Measurements from ENCODE around the gene WDR1.

WDR1 gene

DNA sequence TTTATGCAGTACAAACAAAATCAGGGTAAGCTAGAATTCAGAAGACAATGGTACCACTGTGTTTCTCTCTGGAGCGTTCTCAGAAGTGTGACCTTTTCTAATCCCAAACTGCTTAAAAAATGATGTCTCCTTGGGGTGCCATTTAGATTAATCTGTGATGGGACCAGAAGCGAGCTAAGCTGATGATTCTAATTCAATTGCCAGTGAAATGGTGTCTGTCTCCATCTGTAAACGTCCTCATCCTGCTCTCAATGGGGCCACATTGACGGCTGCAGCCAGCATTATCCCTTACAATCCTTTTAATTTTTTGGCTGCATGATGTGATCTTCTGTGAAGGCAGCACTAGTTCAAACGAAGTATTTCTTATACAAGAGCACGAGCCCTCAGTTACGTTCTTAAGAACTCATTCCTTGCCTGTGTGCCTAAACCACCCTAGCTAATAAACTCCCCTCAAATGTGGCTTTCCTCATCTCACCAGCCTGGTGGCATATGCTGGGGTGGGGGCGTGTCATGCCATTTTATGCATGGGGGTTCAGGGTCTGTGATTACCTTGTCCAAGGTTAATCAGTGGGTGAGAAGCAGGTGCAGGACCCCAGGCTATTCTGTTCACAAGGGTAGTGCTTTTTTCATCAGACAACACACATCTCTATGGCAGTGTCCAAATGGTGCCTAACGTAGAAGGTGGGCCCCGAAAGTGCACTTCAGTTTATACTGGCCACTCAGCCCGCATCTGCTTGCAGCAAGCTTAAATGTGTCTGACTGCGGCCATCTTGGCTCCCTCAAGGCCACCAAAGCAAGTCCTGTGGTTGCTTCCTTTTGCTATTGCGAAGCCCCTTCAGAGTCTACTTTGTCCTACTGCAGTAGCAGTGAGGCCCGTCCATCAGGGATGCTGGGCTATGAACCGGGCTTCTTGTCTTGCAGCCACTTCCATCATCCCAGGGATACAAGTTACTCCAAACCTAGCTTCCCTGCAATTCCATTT, 49.6 kb downstream of the WDR1 start:
- DNase-seq (ENCODE audit: low spot score), result no peak

- DNase-seq (ENCODE audit: low spot score), result no peak
Measured at GRCh38 chr4:10066206-10066605, 50.4 kb downstream of the WDR1 start.

- no peak for DNase-seq (ENCODE audit: low spot score)
Measured at GRCh38 chr4:10063544-10064300, 52.9 kb downstream of the WDR1 start.

- no peak for DNase-seq (ENCODE audit: low spot score)
Measured at GRCh38 chr4:10061650-10062415, 54.8 kb downstream of the WDR1 start.

- DNase-seq (ENCODE audit: low spot score), result no peak
Measured at GRCh38 chr4:10058371-10058770, 58.2 kb downstream of the WDR1 start.

DNA sequence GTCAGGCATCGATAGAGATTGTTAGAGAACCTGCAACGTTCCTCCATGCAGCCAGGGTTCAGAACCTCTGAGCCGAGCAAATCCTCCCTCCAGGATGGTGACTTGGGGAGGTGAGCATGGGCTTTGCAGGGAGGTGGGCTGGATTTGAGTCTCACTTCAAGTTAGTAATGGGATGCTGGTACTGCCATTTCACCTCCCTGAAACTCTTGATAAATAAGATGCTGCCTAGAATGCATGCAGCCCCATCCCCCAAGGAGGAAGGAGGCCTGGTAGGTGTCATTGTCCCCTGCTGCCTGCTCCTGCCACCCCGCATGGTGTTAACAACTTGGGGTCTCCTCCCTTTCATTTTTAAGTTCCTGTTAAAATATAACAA, 59.6 kb downstream of the WDR1 start:
- no peak for DNase-seq (ENCODE audit: low spot score)

- DNase-seq (ENCODE audit: low spot score), result no peak
Measured at GRCh38 chr4:10056334-10057022, 60.1 kb downstream of the WDR1 start.

GRCh38 chr4:10055871-10056270, 60.7 kb downstream of the WDR1 start:
- no peak for DNase-seq (ENCODE audit: low spot score)

DNA sequence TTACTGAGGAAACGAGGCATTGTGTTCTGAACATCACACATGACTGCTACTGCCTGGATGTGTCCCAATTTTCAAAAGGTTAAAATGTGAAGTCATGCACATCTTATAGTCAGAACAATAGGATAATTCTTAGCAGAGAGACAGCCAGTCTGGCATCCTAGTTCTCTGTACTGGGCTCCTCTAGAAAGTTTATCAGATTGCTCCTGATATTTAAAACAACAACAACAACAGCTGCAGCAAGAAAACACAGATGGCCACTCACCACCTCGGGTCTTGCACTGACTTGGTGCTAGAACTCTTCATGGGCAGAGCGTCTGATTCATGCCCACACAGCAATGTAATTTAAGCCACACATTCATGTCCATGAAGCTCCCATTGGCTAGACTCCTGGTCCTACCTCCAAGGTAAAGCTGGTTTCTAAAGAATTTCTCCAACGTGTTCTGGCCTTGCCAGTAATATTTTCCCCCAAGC, 62.0 kb downstream of the WDR1 start:
- no peak for DNase-seq (ENCODE audit: low spot score)

- DNase-seq (ENCODE audit: low spot score), result no peak
Measured at GRCh38 chr4:10053635-10054453, 62.8 kb downstream of the WDR1 start.

GRCh38 chr4:10051517-10052135, 65.0 kb downstream of the WDR1 start:
- no peak for DNase-seq (ENCODE audit: low spot score)

DNA sequence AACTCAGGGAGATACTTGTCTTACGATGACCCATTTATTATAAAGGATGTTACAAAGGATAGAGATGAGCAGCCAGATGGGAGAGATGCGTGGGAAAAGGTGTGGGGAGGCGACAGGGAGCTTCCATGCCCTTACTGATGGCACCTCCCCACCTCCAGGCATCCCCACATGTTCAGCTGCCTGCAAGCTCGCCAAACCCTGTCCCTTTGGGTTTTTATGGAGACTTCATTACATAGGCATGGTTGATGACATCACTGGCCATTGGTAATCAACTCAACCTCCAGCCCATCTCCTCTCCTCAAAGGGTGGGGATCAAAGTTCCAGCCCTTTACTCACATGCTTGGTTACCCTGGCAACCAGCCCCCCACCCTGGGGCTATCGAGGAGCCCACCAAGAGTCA, 65.9 kb downstream of the WDR1 start:
- no peak for DNase-seq (ENCODE audit: low spot score)

DNA sequence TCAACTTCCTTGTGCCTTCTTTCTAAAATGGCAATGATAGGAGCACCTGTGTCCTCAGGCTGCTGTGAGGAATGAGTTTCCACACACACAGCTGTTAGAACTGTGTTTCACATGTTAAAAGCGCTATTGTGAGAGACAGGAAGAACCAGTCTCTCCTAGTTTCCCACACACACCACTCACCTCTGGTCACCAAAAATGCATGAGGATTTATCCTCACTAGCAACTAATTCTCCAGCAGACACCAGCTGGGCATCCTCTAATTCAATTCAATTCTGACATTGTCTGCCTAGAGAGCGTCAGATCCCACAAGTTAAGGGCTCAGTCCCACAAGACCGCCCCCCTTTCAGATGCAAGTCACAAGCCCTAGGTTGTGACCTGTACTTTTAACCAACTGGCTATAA, 66.3 kb downstream of the WDR1 start:
- no peak for DNase-seq (ENCODE audit: low spot score)

DNA sequence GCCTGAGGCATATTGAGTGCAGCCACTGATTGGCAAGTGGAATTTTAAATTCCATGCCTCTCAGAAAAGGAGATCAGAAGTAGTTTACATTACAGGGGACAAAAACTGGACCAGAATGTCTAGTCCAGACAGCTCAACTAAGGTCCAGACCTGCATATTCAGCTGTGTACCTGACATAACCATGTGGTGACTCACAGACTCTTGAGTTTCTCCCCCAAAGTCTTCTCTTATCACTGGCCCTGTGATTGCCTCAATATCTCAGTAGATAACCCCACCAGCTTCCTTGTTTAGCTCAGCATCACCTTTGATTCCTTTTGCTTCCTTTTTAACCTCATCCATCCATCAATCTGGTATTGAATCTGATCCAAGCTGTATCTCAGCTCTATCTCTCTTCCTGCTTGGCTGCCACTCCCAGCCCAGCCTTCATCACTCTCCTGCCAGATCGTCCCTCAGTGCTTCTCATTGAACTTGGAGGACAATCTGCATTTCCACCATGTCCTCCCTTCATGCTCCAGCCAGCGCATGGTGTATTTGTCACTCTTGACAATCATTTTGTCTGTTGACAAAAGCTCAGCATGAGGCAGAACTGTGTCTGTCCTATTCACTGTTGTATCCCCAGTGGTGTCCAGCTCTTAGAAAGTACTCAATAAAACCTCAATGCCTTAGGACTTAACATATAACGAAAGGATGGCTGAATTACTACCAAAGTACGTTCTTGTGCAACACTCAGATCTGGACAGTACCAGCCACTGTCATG, 67.5 kb downstream of the WDR1 start:
- DNase-seq (ENCODE audit: low spot score), result no peak

- DNase-seq (ENCODE audit: low spot score), result no peak
Measured at GRCh38 chr4:10047967-10048366, 68.6 kb downstream of the WDR1 start.

- no peak for DNase-seq (ENCODE audit: low spot score)
Measured at GRCh38 chr4:10046471-10046870, 70.1 kb downstream of the WDR1 start.

DNA sequence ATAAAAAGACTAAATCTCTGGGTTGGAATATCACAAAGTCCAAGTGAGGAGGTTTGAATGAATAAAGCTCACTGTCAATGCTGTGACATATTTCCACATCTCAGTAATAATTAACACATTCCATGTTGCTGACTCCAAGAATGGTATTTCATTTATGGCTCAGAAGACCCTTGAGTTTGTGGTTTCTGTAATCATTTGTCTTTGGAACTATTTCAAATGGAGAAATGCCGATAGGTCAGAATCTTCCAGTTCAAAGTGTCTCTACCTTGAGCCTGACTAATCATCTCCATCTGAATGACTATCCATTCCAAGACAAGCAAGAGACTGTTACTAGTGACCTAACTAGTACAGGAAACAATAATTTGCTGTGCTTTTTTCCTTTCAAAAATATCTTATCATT, 71.1 kb downstream of the WDR1 start:
- no peak for DNase-seq (ENCODE audit: low spot score)

DNA sequence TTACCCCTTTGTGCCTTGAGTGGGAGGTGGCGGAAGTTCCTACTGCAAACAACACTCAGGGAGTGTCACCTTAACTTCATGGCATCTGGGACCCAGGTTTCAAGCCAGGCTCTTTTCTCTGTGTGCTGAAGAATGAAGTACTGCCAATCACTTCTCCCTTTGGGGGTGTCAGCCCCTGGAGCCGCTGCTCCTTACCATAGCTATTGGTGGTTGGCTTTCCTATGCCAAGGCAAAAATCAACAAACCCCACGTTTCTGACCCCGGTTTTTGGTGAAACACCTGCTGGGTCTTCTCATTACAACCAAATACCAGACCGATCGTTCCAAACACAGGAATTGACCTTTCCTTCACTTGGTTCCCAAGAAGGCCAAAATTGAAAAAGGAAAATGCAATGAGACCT, 75.6 kb downstream of the WDR1 start:
- DNase-seq (ENCODE audit: low spot score), result no peak

DNA sequence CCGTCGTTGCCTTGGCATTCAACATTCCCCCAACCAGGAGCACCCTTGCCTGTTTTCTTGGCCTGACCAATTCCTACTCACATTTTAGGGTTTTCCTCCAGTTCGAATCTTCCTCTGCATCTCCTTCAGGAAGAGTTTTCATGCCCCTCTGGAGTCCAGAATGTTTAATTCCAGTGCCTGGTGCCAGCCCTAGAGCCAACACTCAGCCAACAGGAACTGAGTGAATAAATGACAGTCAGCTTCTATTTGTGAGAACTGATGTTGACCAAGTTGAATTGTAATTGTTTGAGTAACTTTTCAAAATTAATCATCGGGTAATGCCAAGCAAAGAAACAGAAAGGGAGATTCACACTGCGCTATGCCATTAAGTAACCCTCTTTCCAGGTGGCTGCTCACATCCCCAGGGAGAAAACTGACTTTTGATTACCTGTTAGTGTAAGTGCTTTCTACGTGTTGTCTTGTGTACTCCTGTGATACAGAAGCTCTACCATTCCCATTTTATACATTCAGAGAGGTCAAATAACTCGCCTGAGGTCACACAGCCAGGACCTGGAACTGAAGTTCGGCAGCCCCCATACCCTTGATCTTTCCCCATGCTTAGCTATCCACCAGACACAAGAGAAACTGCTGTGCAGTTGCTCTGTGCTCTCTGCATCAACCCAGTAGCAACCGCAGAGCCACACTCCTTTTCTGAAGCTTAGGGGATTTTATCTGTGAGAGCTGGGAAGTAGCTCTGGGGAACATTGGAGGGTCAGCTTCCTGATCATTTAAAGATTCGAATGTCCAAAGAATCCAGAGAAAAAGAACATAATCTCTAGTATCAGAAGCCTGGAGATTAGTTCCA, 76.3 kb downstream of the WDR1 start:
- no peak for DNase-seq (ENCODE audit: low spot score)

Measured in hepatic stellate cell (primary cell).